ENCODE measurements around the gene DLGAP1.

DNA sequence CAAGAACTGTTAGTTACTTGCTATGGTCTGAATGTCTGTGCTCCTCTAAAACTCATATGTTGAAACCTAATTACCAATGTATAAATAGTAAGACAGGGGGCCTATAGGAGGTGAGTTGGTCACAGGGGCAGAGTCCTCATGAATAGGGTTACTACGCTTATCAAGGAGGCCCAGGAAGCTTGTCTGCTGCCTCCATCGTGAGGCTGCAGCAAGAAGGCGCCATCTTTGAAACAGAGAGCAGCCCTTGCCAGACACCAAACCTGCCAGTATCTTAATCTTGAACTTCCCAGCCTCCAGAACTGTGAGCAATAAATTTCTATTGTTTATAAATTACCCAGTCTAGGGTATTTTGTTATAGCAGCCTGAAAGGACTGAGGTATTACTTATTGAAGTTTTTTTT, 926.0 kb downstream of the DLGAP1 start:
- TF ChIP-seq POLR2A (IDR thresholded peaks at IDR 0.05) = no peak
- TF ChIP-seq, protein P1, sequence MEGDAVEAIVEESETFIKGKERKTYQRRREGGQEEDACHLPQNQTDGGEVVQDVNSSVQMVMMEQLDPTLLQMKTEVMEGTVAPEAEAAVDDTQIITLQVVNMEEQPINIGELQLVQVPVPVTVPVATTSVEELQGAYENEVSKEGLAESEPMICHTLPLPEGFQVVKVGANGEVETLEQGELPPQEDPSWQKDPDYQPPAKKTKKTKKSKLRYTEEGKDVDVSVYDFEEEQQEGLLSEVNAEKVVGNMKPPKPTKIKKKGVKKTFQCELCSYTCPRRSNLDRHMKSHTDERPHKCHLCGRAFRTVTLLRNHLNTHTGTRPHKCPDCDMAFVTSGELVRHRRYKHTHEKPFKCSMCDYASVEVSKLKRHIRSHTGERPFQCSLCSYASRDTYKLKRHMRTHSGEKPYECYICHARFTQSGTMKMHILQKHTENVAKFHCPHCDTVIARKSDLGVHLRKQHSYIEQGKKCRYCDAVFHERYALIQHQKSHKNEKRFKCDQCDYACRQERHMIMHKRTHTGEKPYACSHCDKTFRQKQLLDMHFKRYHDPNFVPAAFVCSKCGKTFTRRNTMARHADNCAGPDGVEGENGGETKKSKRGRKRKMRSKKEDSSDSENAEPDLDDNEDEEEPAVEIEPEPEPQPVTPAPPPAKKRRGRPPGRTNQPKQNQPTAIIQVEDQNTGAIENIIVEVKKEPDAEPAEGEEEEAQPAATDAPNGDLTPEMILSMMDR (IDR thresholded peaks at IDR 0.05) = no peak
- no peak for TF ChIP-seq POLR2AphosphoS5 (IDR thresholded peaks at IDR 0.05)
- TF ChIP-seq EP300 (IDR thresholded peaks at IDR 0.05) = no peak
